ENCODE results near the gene PTGDS. TPM values are rescaled to one million over a fixed set of nuclear protein-coding genes. Genes with fewer than 3 reads are reported as not detected.

Gene PTGDS
- total RNA-seq, 1 donor = 10.8 TPM

DNA sequence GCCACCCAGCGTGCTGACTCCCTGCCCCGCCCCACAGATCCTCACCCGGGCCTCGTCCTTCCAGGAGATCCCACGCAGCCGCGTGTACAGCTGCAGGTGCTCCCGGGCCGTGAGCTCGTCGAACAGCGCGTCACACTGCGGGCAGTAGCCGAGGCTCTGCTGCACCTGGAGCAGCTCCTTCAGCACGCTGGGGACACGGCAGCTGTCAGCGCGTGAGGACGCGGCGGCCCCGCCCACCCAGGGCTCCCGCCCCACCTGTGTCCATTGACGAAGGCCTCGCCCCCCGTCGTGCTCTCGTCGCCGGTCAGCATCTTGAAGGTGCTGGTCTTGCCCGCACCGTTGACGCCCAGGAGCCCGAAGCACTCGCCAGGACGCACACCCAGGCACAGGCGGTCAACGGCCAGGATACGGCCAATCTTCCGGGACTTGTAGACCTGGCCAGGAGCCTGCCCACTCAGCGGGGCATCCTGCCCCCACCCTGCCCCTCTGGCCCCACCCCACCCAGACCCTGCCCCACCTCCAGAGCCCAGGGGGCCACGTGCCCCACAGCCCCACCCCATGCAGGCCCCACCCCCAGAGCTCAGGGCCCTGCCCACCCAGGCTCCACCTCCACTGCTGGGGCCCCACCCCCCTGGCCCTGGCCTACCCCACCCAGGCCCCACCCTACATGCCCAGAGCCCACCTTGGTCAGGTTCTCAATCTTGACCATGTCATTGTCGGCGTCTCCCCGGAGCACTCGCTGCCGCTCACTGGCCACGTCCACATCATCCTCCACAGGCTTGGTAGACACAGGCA, 32.8 kb downstream of the PTGDS start:
- no peak overlapping the region for H3K4me3 ChIP-seq (ENCODE audit: low read length)
- no peaks in the 10 kb centered on the region for H3K4me1 ChIP-seq (ENCODE audit: insufficient read depth, low read length)
- no peaks in the 10 kb centered on the region for H3K27me3 ChIP-seq (ENCODE audit: insufficient read depth, low read length)
- H3K9me3 ChIP-seq (ENCODE audit: low read depth, low read length) = no peaks in the 10 kb centered on the region

DNA sequence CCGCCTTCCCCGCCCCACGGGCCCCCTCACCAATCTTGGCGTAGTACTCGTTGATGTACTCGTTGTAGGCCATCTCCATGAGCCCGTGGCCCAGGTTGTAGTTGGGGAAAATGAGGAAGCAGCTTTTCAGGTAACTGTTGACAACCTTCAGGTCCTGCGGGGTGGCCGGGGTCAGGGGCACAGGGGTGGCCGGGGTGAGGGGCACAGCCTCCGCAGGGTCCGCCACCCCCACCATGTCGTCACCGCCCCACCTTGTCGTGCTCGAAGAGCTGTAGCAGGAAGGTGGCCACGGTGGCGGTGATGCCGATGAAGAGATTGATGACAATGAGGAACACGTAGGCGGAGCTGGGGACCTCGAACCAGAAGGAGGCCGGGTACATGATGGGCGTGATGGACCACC, 33.9 kb downstream of the PTGDS start:
- no peak overlapping the region for H3K4me3 ChIP-seq (ENCODE audit: low read length)
- H3K27me3 ChIP-seq (ENCODE audit: insufficient read depth, low read length) = no peaks in the 10 kb centered on the region
- H3K4me1 ChIP-seq (ENCODE audit: insufficient read depth, low read length) = no peaks in the 10 kb centered on the region
- H3K9me3 ChIP-seq (ENCODE audit: low read depth, low read length) = no peaks in the 10 kb centered on the region

DNA sequence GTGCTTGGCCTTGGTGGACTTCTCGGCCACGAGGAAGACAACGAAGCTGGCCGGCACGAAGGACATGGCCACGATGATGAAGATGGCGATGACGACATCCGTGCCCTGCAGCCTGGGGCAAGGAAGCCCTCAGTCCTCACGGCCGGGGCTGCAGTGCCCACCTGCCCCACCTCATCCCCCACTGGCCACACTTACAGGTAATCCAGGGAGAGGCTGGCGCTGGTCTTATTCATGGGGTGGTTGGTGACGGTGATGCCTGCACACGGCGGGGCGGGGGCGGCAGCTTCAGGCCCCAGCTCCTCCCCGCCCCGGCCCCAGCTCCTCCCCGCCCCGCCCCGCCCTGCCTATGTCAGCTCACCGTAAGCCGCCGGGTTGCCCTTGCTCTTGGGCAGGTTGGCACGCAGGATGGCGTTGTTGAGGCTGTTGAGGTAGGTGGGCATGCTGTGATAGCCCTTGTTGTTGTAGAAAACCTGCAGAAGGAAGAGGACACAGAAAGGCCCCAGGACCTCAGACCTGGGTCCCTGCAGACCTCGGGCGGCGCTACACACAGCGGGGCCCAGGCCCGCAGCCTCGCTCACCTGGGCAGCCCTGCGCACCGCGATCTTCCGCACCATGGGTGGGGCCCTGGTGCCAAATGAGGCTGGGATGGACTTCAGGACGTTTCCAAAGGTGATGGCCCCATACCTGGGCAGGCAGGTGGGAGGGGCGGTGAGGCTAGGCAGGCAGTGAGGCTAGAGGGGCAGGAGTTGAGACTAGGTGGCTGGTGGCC, 34.8 kb downstream of the PTGDS start:
- Histone ChIP-seq H3K9me3 (ENCODE audit: low read depth, low read length) (no peaks in the 10 kb centered on the region), H3K27me3 (ENCODE audit: insufficient read depth, low read length) (no peaks in the 10 kb centered on the region), H3K4me3 (ENCODE audit: low read length) (no peak overlapping the region), H3K4me1 (ENCODE audit: insufficient read depth, low read length) (no peaks in the 10 kb centered on the region)

GRCh38 chr9:137012694-137013570, 35.6 kb downstream of the PTGDS start:
- no peaks in the 10 kb centered on the region for H3K27me3 ChIP-seq (ENCODE audit: insufficient read depth, low read length)
- no peaks in the 10 kb centered on the region for H3K9me3 ChIP-seq (ENCODE audit: low read depth, low read length)
- H3K4me3 ChIP-seq (ENCODE audit: low read length) = no peak overlapping the region
- H3K4me1 ChIP-seq (ENCODE audit: insufficient read depth, low read length) = no peaks in the 10 kb centered on the region

GRCh38 chr9:137013571-137013940, 36.3 kb downstream of the PTGDS start:
- no peaks in the 10 kb centered on the region for H3K9me3 ChIP-seq (ENCODE audit: low read depth, low read length)
- H3K4me1 ChIP-seq (ENCODE audit: insufficient read depth, low read length) = no peaks in the 10 kb centered on the region
- no peak overlapping the region for H3K4me3 ChIP-seq (ENCODE audit: low read length)
- no peaks in the 10 kb centered on the region for H3K27me3 ChIP-seq (ENCODE audit: insufficient read depth, low read length)

- Histone ChIP-seq H3K4me1 (ENCODE audit: insufficient read depth, low read length) (no peaks in the 10 kb centered on the region), H3K4me3 (ENCODE audit: low read length) (no peak overlapping the region), H3K27me3 (ENCODE audit: insufficient read depth, low read length) (no peaks in the 10 kb centered on the region), H3K9me3 (ENCODE audit: low read depth, low read length) (no peaks in the 10 kb centered on the region)
Measured at GRCh38 chr9:137014166-137014565, 36.9 kb downstream of the PTGDS start.

DNA sequence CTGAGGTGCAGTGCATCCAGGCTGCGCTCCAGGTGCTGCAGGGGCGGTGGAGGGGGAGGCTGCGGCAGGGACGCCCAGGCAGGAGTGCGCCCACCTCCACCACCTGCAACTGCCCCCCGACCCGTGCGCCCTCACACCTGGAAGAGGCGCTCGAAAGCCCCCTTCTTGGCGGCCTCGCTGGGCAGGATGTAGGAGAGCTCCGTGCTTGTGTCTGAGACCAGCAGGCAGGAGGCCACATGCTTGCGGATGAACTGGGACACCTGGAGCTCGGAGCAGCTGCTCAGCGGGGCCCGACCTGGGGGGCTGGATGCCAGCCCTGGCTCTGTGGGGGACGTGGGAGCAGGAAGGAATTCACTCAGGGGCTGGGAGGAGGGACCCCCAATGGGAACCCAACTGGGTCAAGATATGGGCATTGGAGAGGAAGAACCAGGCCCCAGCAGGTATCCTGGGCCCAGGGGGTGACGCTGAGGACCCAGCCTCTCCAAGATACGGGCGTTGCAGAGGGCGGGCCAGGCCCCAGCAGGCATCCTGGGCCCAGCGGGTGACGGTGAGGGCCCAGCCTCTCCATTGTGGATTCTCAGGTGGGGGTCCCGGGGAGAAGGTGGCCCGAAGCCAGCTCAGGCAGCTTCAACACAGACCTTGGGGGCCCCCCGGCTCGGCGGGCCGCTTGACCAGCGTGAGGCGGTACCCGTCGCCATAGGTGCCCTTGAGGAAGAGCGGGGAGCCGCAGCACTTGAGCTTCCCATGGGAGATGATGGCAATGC, 37.7 kb downstream of the PTGDS start:
- H3K9me3 ChIP-seq (ENCODE audit: low read depth, low read length) = no peaks in the 10 kb centered on the region
- H3K27me3 ChIP-seq (ENCODE audit: insufficient read depth, low read length) = no peaks in the 10 kb centered on the region
- H3K4me3 ChIP-seq (ENCODE audit: low read length) = no peak overlapping the region
- no peaks in the 10 kb centered on the region for H3K4me1 ChIP-seq (ENCODE audit: insufficient read depth, low read length)

- H3K4me3 ChIP-seq (ENCODE audit: low read length) = no peak overlapping the region
- H3K4me1 ChIP-seq (ENCODE audit: insufficient read depth, low read length) = no peaks in the 10 kb centered on the region
Measured at GRCh38 chr9:137015540-137015930, 38.2 kb downstream of the PTGDS start.

GRCh38 chr9:137015976-137016375, 38.7 kb downstream of the PTGDS start:
- Histone ChIP-seq H3K27me3 (ENCODE audit: insufficient read depth, low read length) (no peaks in the 10 kb centered on the region), H3K4me3 (ENCODE audit: low read length) (no peak overlapping the region), H3K4me1 (ENCODE audit: insufficient read depth, low read length) (no peaks in the 10 kb centered on the region), H3K9me3 (ENCODE audit: low read depth, low read length) (no peaks in the 10 kb centered on the region)

More at GRCh38 chr9:137015540-137015930, 38.2 kb downstream of the PTGDS start:
- no peaks in the 10 kb centered on the region for H3K27me3 ChIP-seq (ENCODE audit: insufficient read depth, low read length)
- no peaks in the 10 kb centered on the region for H3K9me3 ChIP-seq (ENCODE audit: low read depth, low read length)

DNA sequence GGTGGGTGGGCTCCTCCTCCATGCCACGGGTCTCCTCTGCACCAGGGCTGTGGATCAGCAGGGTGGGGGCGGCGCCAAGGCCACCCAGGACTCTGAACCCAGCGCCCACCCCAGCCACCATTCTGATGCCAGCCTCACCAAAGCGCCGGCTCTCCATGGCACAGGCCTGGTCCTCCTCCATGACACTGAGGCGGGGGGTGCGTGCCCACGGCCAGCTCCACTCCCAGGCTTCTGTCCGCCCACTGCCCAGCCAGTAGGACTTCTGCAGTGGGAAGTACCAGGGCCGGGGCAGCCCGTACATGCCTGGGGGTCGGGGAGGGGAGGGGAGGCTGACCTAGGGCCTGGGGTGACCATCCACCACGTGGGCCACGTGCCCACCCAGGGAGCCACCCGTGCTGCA, 39.1 kb downstream of the PTGDS start:
- Histone ChIP-seq H3K9me3 (ENCODE audit: low read depth, low read length) (no peaks in the 10 kb centered on the region), H3K4me3 (ENCODE audit: low read length) (no peak overlapping the region), H3K4me1 (ENCODE audit: insufficient read depth, low read length) (no peaks in the 10 kb centered on the region), H3K27me3 (ENCODE audit: insufficient read depth, low read length) (no peaks in the 10 kb centered on the region)

GRCh38 chr9:137017071-137017470, 39.8 kb downstream of the PTGDS start:
- no peaks in the 10 kb centered on the region for H3K4me1 ChIP-seq (ENCODE audit: insufficient read depth, low read length)
- no peaks in the 10 kb centered on the region for H3K27me3 ChIP-seq (ENCODE audit: insufficient read depth, low read length)
- no peaks in the 10 kb centered on the region for H3K9me3 ChIP-seq (ENCODE audit: low read depth, low read length)
- no peak overlapping the region for H3K4me3 ChIP-seq (ENCODE audit: low read length)

DNA sequence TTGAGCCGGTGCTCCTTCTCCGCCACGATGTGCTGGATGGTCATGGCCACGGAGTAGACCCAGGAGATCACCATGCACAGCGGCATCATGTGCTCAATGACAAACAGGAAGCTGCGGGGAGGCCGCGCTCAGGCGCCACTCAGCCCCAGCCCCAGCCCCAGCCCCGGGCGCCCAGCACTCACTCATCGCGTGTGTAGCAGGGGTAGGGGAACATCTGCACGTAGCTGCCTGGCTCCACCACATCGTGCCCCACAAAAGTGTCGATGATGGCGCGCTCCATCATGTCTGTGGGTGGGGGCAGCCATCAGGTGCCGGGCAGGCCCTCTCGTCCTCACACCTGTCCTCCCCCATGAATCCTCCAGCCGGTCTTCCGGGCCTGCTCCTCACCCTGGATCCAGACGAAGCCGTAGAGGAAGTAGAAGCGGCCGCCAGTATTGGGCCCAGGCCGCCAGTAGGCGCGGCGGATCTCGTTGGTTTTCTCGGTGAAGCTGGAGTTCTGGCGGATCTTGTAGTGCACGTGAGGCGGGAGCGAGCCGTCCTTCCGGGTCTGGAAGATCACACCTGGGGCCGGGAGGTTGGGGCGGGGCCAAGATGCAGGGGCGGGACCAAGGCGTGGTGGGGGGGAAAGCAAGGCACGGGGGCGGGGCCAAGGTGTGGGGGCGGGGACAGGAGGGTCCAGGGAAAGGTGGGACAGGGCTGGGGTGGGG, 40.6 kb downstream of the PTGDS start:
- Histone ChIP-seq H3K9me3 (ENCODE audit: low read depth, low read length) (no peaks in the 10 kb centered on the region), H3K27me3 (ENCODE audit: insufficient read depth, low read length) (no peaks in the 10 kb centered on the region), H3K4me3 (ENCODE audit: low read length) (no peak overlapping the region), H3K4me1 (ENCODE audit: insufficient read depth, low read length) (no peaks in the 10 kb centered on the region)

DNA sequence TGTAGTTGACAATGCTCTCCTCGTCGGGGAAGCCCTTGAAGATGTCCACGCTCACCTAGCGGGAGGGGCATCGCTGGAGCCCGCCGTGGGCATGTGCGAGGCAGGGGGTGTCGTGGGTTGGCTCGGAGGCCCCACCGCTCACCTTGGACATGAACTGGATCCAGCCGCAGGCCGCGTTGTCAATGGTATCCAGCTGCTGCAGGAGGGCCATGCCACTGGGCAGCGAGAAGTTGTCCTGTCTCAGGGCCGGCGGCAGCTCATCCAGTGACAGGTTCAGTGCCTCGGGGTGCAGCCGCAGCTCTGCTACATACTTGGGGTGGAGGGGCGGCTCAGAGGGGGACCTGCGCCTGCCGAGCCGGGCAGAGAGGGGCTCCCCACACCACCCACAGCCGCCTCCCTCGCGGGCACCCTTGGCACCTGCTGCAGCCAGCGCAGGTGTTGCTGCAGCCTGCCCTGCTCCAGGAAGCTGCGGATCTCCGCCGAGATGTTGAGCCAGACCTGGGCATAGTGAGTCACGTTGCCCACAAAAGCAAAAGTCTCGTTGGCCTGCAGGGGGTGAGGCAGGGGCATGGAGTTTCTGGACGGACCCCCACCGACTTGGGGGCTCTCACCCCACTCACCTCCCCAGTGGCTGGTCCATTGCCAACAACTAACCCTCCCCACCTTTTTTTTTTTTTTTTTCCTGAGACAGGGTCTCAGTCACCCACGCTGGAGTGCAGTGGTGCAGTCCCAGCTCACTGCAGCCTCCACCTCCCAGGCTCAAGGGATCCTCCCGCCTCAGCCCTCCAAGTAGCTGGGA, 41.7 kb downstream of the PTGDS start:
- no peaks in the 10 kb centered on the region for H3K9me3 ChIP-seq (ENCODE audit: low read depth, low read length)
- no peaks in the 10 kb centered on the region for H3K27me3 ChIP-seq (ENCODE audit: insufficient read depth, low read length)
- H3K4me3 ChIP-seq (ENCODE audit: low read length) = no peak overlapping the region
- H3K4me1 ChIP-seq (ENCODE audit: insufficient read depth, low read length) = no peaks in the 10 kb centered on the region

Data from mononuclear cell (primary cell).